OCI-LY7 (cell line): ENCODE measurements around the gene USP30.
"Not testable (repeated sequence)": the region's sequence is repeated elsewhere in the genome, so short reads cannot be mapped to it uniquely, and the experiment has no call there.

Experiments
- CTCF ChIP-seq: fragments of 200-600 bp; sonication (generic); conservative IDR thresholded peaks from 2 replicates; pipeline ENCODE4 v1.5.1; 2014; ENCODE audit warnings: mild to moderate bottlenecking, antibody characterized with exemption, low read length, moderate library complexity, mixed read lengths
- EZH2phosphoT487 ChIP-seq: fragments of 200-600 bp; sonication (generic); IDR thresholded peaks from 2 replicates; pipeline ENCODE4 v1.6.1; 2018; ENCODE audit warnings: low read depth, borderline replicate concordance, mild to moderate bottlenecking, mixed run types, antibody characterized with exemption, low read length, moderate library complexity, mixed read lengths

DNA sequence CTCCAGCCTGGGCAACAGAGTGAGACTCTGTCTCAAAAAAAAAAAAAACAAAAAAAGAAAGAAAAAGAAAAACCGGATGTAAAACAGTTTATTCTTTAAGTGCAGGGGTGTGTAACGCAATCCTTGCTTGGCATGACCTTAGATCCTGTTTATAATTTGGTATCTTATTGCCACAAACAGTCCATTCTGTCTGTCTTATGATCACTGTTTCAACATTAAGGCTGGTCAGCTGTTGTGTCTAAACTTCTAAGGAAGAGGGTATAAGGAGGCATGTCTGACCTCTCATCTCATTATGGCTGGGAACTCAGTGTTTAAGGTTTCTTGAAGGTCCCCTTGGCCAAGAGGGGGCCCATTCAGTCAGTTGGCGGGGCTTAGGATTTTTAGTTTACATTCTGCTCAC, 3.7 kb upstream of the USP30 start:
- TF ChIP-seq CTCF, EZH2phosphoT487: not testable (repeated sequence)
